IMR-90 (cell line): ENCODE data around the gene SLC4A3. TPM values are rescaled to one million over a fixed set of nuclear protein-coding genes. Genes with fewer than 3 reads are reported as not detected.

Source experiments
- ATAC-seq: fragments of 200-7000 bp; cut with Tn5 transposase; 2 replicates; pipeline ENCODE4 v1.9.1; 2020; ENCODE audit warnings: low read depth, mild to moderate bottlenecking, moderate library complexity
- BruUV-seq: library from RNA; stranded (reverse); fragments of 400-500 nt; replicated peaks from 2 replicates; lab custom pipeline; 2021; lab: Mats Ljungman, UMichigan
- CTCF ChIA-PET: fragments of 300-600 bp; formaldehyde crosslinking; extraction: SDS; loops from one replicate; lab custom pipeline; 2021; ENCODE audit warnings: antibody characterized with exemption; lab: Yijun Ruan, JAX
- POLR2A ChIA-PET: fragments of 300-600 bp; sonication (Branson Sonifier 250); formaldehyde crosslinking; loops from one replicate; lab custom pipeline; 2022; ENCODE audit warnings: antibody characterized with exemption; ENCODE audit not compliant: unreplicated experiment; lab: Charles Lee
- DNase-seq: peaks from one replicate; pipeline ENCODE4 v3.0.0; 2013
- H2AFZ ChIP-seq: replicated peaks from 2 replicates; pipeline ENCODE3; 2013; ENCODE audit warnings: low read length, mild to moderate bottlenecking; ENCODE audit not compliant: poor library complexity
- H2AK5ac ChIP-seq: 2 replicates; pipeline ENCODE4 v1.6.1; 2013; ENCODE audit warnings: low read depth, low read length, inconsistent platforms
- H2AK9ac ChIP-seq: replicated peaks from 2 replicates; pipeline ENCODE3; 2013; ENCODE audit warnings: mild to moderate bottlenecking, low read depth, low read length, moderate library complexity; ENCODE audit not compliant: poor library complexity
- H2BK120ac ChIP-seq: 2 replicates; pipeline ENCODE4 v1.6.1; 2013; ENCODE audit warnings: low read depth, low read length, inconsistent platforms
- H2BK15ac ChIP-seq: 3 replicates; pipeline ENCODE4 v1.6.1; 2013; ENCODE audit warnings: low read depth, low read length, inconsistent platforms
- H2BK20ac ChIP-seq: 2 replicates; pipeline ENCODE4 v1.6.1; 2013; ENCODE audit warnings: low read depth, mild to moderate bottlenecking, inconsistent platforms, low read length, moderate library complexity
- H2BK5ac ChIP-seq: 2 replicates; pipeline ENCODE4 v1.6.1; 2013; ENCODE audit warnings: mild to moderate bottlenecking, low read depth, low read length, inconsistent platforms; ENCODE audit not compliant: poor library complexity, severe bottlenecking
- H3K14ac ChIP-seq: replicated peaks from 2 replicates; pipeline ENCODE4 v1.6.1; 2013; ENCODE audit warnings: low read depth, low read length, inconsistent platforms
- H3K18ac ChIP-seq: 2 replicates; pipeline ENCODE4 v1.6.1; 2013; ENCODE audit warnings: low read depth, low read length, control low read depth
- H3K23ac ChIP-seq: 2 replicates; pipeline ENCODE4 v1.6.1; 2013; ENCODE audit warnings: low read depth, low read length, inconsistent platforms
- H3K27ac ChIP-seq: 2 replicates; pipeline ENCODE4 v1.5.1; 2013; ENCODE audit warnings: mild to moderate bottlenecking, control low read depth, low read length; ENCODE audit not compliant: insufficient read depth
- H3K27me3 ChIP-seq: 2 replicates; pipeline ENCODE4 v1.6.1; 2013; ENCODE audit warnings: low read length; ENCODE audit not compliant: control insufficient read depth, insufficient read depth
- H3K36me3 ChIP-seq: 2 replicates; pipeline ENCODE4 v1.6.1; 2013; ENCODE audit warnings: low read length, mixed read lengths; ENCODE audit not compliant: control insufficient read depth, insufficient read depth
- H3K4ac ChIP-seq: 2 replicates; pipeline ENCODE4 v1.6.1; 2013; ENCODE audit warnings: low read depth, low read length, inconsistent platforms
- H3K4me1 ChIP-seq: 2 replicates; pipeline ENCODE4 v1.6.1; 2013; ENCODE audit warnings: low read length, mixed read lengths; ENCODE audit not compliant: control insufficient read depth, insufficient read depth
- H3K4me2 ChIP-seq: 2 replicates; pipeline ENCODE4 v1.6.1; 2013; ENCODE audit warnings: low read depth, mild to moderate bottlenecking, control low read depth, low read length, moderate library complexity
- H3K4me3 ChIP-seq: 2 replicates; pipeline ENCODE4 v1.5.1; 2013; ENCODE audit warnings: low read depth, mild to moderate bottlenecking, control low read depth, low read length, moderate library complexity; ENCODE audit not compliant: insufficient read depth
- H3K56ac ChIP-seq: 2 replicates; pipeline ENCODE4 v1.6.1; 2013; ENCODE audit warnings: low read length, inconsistent platforms; ENCODE audit not compliant: insufficient read depth; ENCODE audit errors: extremely low read depth
- H3K79me1 ChIP-seq, 2 experiments: 2 replicates each; pipeline ENCODE4 v1.6.1; 2013; ENCODE audit warnings: low read length in 2 of 2, inconsistent platforms in 1 of 2, low read depth in 1 of 2
- H3K9ac ChIP-seq: 2 replicates; pipeline ENCODE4 v1.6.1; 2013; ENCODE audit warnings: low read depth, low read length, control low read depth
- H3K9me1 ChIP-seq: 2 replicates; pipeline ENCODE4 v1.6.1; 2013; ENCODE audit warnings: low read length, inconsistent platforms; ENCODE audit not compliant: insufficient read depth
- H3K9me3 ChIP-seq: 2 replicates; pipeline ENCODE4 v1.6.1; 2013; ENCODE audit warnings: low read length; ENCODE audit not compliant: control insufficient read depth, insufficient read depth
- H4K20me1 ChIP-seq: 2 replicates; pipeline ENCODE4 v1.6.1; 2013; ENCODE audit warnings: low read length, inconsistent platforms; ENCODE audit not compliant: insufficient read depth
- H4K5ac ChIP-seq: 2 replicates; pipeline ENCODE4 v1.6.1; 2013; ENCODE audit warnings: mild to moderate bottlenecking, low read depth, low read length, control low read depth
- H4K8ac ChIP-seq, 2 experiments: 2 replicates each; pipeline ENCODE4 v1.6.1; 2013; ENCODE audit warnings: low read depth in 2 of 2, low read length in 2 of 2, control low read depth in 1 of 2, inconsistent platforms in 1 of 2
- H4K91ac ChIP-seq: 2 replicates; pipeline ENCODE4 v1.6.1; 2013; ENCODE audit warnings: low read depth, low read length, inconsistent platforms; ENCODE audit not compliant: insufficient read depth
- BHLHE40 ChIP-seq: fragments of 150-350 bp; IDR thresholded peaks from 2 replicates; pipeline ENCODE4 v1.6.1; 2016; ENCODE audit warnings: mild to moderate bottlenecking, low read depth, low read length
- CEBPB ChIP-seq: IDR thresholded peaks from 2 replicates; pipeline ENCODE4 v1.6.1; 2012; ENCODE audit warnings: low read depth, low read length, improper control_type of control experiment
- CHD1 ChIP-seq: IDR thresholded peaks from 2 replicates; pipeline ENCODE4 v1.6.1; 2012; ENCODE audit warnings: low read depth, low read length, improper control_type of control experiment
- CTCF ChIP-seq: conservative IDR thresholded peaks from 2 replicates; pipeline ENCODE4 v1.5.1; 2012; ENCODE audit warnings: mild to moderate bottlenecking, low read depth, low read length, improper control_type of control experiment
- MAFK ChIP-seq: IDR thresholded peaks from 2 replicates; pipeline ENCODE4 v1.6.1; 2012; ENCODE audit warnings: low read depth, low read length, improper control_type of control experiment
- MAZ ChIP-seq: IDR thresholded peaks from 2 replicates; pipeline ENCODE4 v1.6.1; 2012; ENCODE audit warnings: low read depth, mild to moderate bottlenecking, low read length, improper control_type of control experiment, moderate library complexity, borderline replicate concordance
- MXI1 ChIP-seq: IDR thresholded peaks from 2 replicates; pipeline ENCODE4 v1.6.1; 2012; ENCODE audit warnings: low read depth, mild to moderate bottlenecking, low read length, moderate library complexity, borderline replicate concordance
- NFE2L2 ChIP-seq: fragments of 150-350 bp; IDR thresholded peaks from 2 replicates; pipeline ENCODE4 v1.6.1; 2016; ENCODE audit warnings: low read depth, mild to moderate bottlenecking, low read length
- RCOR1 ChIP-seq: IDR thresholded peaks from 2 replicates; pipeline ENCODE4 v1.6.1; 2012; ENCODE audit warnings: mild to moderate bottlenecking, low read length, improper control_type of control experiment; ENCODE audit not compliant: insufficient replicate concordance
- RFX5 ChIP-seq: IDR thresholded peaks from 2 replicates; pipeline ENCODE4 v1.8.0; 2012; ENCODE audit warnings: low read depth, mild to moderate bottlenecking, low read length, moderate library complexity
- USF2 ChIP-seq: fragments of 150-350 bp; IDR thresholded peaks from 2 replicates; pipeline ENCODE4 v1.6.1; 2017; ENCODE audit warnings: mild to moderate bottlenecking, antibody characterized with exemption, low read length, low read depth
- WGBS, 2 experiments: methylation state at CpG; one replicate each; pipeline versions ENCODE4 v1.1.5 to v1.1.7; 2013; ENCODE audit warnings: missing lambda C conversion rate in 2 of 2; ENCODE audit not compliant: insufficient read length in 1 of 2; ENCODE audit errors: extremely low coverage in 2 of 2; 5-methylcytosine and 5-hydroxymethylcytosine counted together
- dilution Hi-C: fragments of 300-500 bp; cut with HindIII; formaldehyde crosslinking; loops from one replicate; pipeline ENCODE4 v1.14.3; 2018; ENCODE audit warnings: low sequenced_read_pairs; ENCODE audit not compliant: unreplicated experiment
- in situ Hi-C: fragments of 300-500 bp; cut with MboI; formaldehyde crosslinking; loops from 3 replicates; pipeline ENCODE4 v1.14.3; 2019; ENCODE audit warnings: low sequenced_read_pairs, inconsistent platforms, mixed read lengths
- intact Hi-C: fragments of 100-400 bp; cut with micrococcal nuclease; formaldehyde crosslinking; loops from 2 replicates; pipeline ENCODE4 v1.10.0; 2022
- polyA plus RNA-seq, 3 experiments: library from polyadenylated mRNA; depleted of rRNA; stranded (reverse); fragments of >200 nt; gene quantifications; 2 replicates each; pipeline ENCODE4 v1.2.3, GENCODE V29; 2012; ENCODE audit warnings: low replicate concordance in 1 of 3
- total RNA-seq: library from RNA; depleted of rRNA; stranded (reverse); fragments of >200 nt; gene quantifications from 2 replicates; pipeline ENCODE4 v1.2.3, GENCODE V29; 2012
- TF ChIP-seq, protein P1 (sequence below): fragments of 150-350 bp; IDR thresholded peaks from 2 replicates; pipeline ENCODE4 v1.6.1; 2016; ENCODE audit warnings: low read depth, mild to moderate bottlenecking, low read length, moderate library complexity, borderline replicate concordance

The SLC4A3 gene
- total and polyA plus RNA-seq, 2 of the 4 experiments (the other 2 are of a cell fraction), result 0.90 to 6.1 TPM

DNA sequence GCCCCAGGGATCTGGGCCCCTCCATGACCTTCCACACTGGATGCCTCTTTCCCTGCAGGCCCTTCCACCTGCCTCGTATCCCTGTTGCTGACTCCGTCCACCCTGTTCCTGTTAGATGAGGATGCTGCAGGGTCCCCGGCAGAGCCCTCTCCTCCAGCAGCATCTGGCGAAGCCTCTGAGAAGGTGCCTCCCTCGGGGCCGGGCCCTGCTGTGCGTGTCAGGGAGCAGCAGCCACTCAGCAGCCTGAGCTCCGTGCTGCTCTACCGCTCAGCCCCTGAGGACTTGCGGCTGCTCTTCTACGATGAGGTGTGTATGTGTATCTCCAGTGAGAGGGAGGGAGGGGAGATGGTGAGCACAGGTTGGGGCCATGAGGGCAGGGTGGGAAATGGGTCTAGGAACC, 12.4 kb upstream of the SLC4A3 start:
- Histone ChIP-seq H4K20me1 (no peaks in the 10 kb centered on the region), H2AK9ac (no peak overlapping the region), H2BK120ac (no peak overlapping the region), H3K4me1 (no peaks in the 10 kb centered on the region), H3K4me3 (no peak overlapping the region), H3K23ac (no peak overlapping the region), H4K91ac (no peak overlapping the region), H3K27me3 (no peaks in the 10 kb centered on the region), H2BK20ac (no peak overlapping the region), H3K56ac (no peak overlapping the region), H3K4me2 (no peak overlapping the region), H3K9me1 (no peaks in the 10 kb centered on the region), H3K9me3 (no peaks in the 10 kb centered on the region), H3K79me1 (no peaks in the 10 kb centered on the region), H2AFZ (no peak overlapping the region), H2BK15ac (no peak overlapping the region), H2AK5ac (no peak overlapping the region), H3K18ac (no peak overlapping the region), H3K4ac (no peak overlapping the region), H3K36me3 (peaks cover 33% of the 10 kb centered on the region), H3K9ac (no peak overlapping the region), H3K14ac (no peak overlapping the region), H3K27ac (no peak overlapping the region), H4K5ac (no peak overlapping the region), H4K8ac (no peak overlapping the region), H2BK5ac (no peak overlapping the region)
- intact Hi-C loops (no loop called here), in situ Hi-C loops (no loop called here), dilution Hi-C loops (no loop called here)
- 94% methylated on average over 9 of the region's 11 CpGs; no CpG with 5 or more reads in 1 of the 2 experiments for WGBS, 2 experiments
- no peak for ATAC-seq
- TF ChIP-seq MAFK (no peak), CTCF (no peak), USF2 (no peak), NFE2L2 (no peak), MXI1 (no peak), RCOR1 (no peak), CEBPB (no peak), CHD1 (no peak), BHLHE40 (no peak), MAZ (no peak), RFX5 (no peak)
- TF ChIP-seq, protein P1, sequence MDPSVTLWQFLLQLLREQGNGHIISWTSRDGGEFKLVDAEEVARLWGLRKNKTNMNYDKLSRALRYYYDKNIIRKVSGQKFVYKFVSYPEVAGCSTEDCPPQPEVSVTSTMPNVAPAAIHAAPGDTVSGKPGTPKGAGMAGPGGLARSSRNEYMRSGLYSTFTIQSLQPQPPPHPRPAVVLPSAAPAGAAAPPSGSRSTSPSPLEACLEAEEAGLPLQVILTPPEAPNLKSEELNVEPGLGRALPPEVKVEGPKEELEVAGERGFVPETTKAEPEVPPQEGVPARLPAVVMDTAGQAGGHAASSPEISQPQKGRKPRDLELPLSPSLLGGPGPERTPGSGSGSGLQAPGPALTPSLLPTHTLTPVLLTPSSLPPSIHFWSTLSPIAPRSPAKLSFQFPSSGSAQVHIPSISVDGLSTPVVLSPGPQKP, result no peak
- POLR2A ChIA-PET, result no interaction called here
- no TSS peak for BruUV-seq
- DNase-seq, result no peak
- CTCF ChIA-PET, result no interaction called here
